Progenitor cell of endocrine pancreas (in vitro differentiated cells): ENCODE data around the gene SPINK9. TPM values are rescaled to one million over a fixed set of nuclear protein-coding genes. Genes with fewer than 3 reads are reported as not detected.
A peak's percentile ranks its signal among the peaks of the same experiment; 100 is the strongest.

ENCODE experiments used
- DNase-seq: peaks from one replicate; pipeline ENCODE4 v3.0.0; 2021; ENCODE audit warnings: low spot score; ENCODE audit not compliant: unreplicated experiment
- H3K27ac Mint-ChIP-seq: 2 replicates; pipeline ENCODE4 v1.8.0; 2021; ENCODE audit warnings: mild to moderate bottlenecking, moderate library complexity, mixed read lengths
- H3K27me3 Mint-ChIP-seq: 2 replicates; pipeline ENCODE4 v1.8.0; 2021; ENCODE audit warnings: mixed read lengths
- H3K36me3 Mint-ChIP-seq: 2 replicates; pipeline ENCODE4 v1.8.0; 2022; ENCODE audit warnings: mixed read lengths; ENCODE audit not compliant: insufficient read depth
- H3K4me1 Mint-ChIP-seq: 2 replicates; pipeline ENCODE4 v1.8.0; 2021; ENCODE audit warnings: low read depth, mixed read lengths
- H3K4me3 Mint-ChIP-seq: 2 replicates; pipeline ENCODE4 v1.8.0; 2021; ENCODE audit warnings: low read depth, mild to moderate bottlenecking, moderate library complexity, mixed read lengths
- H3K9me3 Mint-ChIP-seq: 2 replicates; pipeline ENCODE4 v1.8.0; 2021; ENCODE audit warnings: low read depth, mixed read lengths
- total RNA-seq: library from RNA; stranded (reverse); gene quantifications from 2 replicates; pipeline ENCODE4 v1.2.1, GENCODE V29; 2021
- TF ChIP-seq, protein P1 (sequence below): fragments of 200-600 bp; sonication (generic); IDR thresholded peaks from one replicate; pipeline ENCODE4 v1.5.0; 2021; ENCODE audit warnings: antibody characterized with exemption, mild to moderate bottlenecking; ENCODE audit not compliant: unreplicated experiment

The SPINK9 gene
- total RNA-seq, 1 donor from 2014 or later = not detected

DNA sequence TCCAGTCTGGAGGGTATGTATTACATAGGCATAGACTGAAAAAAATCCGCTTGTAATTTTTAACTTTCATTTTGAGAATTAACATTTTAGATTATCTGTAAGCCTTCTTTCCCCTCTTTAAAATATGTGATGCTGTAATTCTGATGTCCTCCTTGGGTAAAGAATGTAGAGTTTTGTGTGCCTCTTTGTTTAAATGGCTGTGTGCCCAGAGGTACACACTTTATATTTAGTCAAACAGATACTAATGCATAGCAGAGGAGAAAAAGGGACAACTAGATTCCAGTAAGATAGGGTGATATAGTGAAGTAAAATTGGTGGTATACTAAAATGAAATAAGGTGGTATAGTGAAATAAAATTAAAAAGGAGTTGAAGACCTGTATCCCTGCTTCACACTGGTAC, 49.7 kb downstream of the SPINK9 start:
- H3K36me3 Mint-ChIP-seq = peaks cover 3% of the 10 kb centered on the region

GRCh38 chr5:148386041-148386440, 50.7 kb downstream of the SPINK9 start:
- Mint-ChIP-seq H3K27ac (peak overlapping the region; percentile 62), H3K4me3 (no peak overlapping the region)
- TF ChIP-seq, protein P1, sequence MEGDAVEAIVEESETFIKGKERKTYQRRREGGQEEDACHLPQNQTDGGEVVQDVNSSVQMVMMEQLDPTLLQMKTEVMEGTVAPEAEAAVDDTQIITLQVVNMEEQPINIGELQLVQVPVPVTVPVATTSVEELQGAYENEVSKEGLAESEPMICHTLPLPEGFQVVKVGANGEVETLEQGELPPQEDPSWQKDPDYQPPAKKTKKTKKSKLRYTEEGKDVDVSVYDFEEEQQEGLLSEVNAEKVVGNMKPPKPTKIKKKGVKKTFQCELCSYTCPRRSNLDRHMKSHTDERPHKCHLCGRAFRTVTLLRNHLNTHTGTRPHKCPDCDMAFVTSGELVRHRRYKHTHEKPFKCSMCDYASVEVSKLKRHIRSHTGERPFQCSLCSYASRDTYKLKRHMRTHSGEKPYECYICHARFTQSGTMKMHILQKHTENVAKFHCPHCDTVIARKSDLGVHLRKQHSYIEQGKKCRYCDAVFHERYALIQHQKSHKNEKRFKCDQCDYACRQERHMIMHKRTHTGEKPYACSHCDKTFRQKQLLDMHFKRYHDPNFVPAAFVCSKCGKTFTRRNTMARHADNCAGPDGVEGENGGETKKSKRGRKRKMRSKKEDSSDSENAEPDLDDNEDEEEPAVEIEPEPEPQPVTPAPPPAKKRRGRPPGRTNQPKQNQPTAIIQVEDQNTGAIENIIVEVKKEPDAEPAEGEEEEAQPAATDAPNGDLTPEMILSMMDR = no peak

More for the DNA sequence above, 49.7 kb downstream of the SPINK9 start:
- peak overlapping the region; percentile 89 for H3K4me3 Mint-ChIP-seq
- H3K9me3 Mint-ChIP-seq = no peaks in the 10 kb centered on the region
- H3K27me3 Mint-ChIP-seq = no peaks in the 10 kb centered on the region
- no peak for DNase-seq
- peaks cover 31% of the 10 kb centered on the region for H3K4me1 Mint-ChIP-seq
- H3K27ac Mint-ChIP-seq = peak overlapping the region; percentile 99
- TF ChIP-seq, protein P1 = no peak

GRCh38 chr5:148387325-148387724, 52.0 kb downstream of the SPINK9 start:
- DNase-seq = no peak
- H3K36me3 Mint-ChIP-seq = peaks cover 3% of the 10 kb centered on the region
- H3K4me1 Mint-ChIP-seq = peaks cover 38% of the 10 kb centered on the region
- TF ChIP-seq, protein P1 = no peak
- H3K4me3 Mint-ChIP-seq = no peak overlapping the region
- H3K9me3 Mint-ChIP-seq = no peaks in the 10 kb centered on the region
- no peaks in the 10 kb centered on the region for H3K27me3 Mint-ChIP-seq
- no peak overlapping the region for H3K27ac Mint-ChIP-seq

More at GRCh38 chr5:148386041-148386440, 50.7 kb downstream of the SPINK9 start:
- no peaks in the 10 kb centered on the region for H3K9me3 Mint-ChIP-seq
- H3K36me3 Mint-ChIP-seq = peaks cover 3% of the 10 kb centered on the region
- no peak for DNase-seq
- H3K27me3 Mint-ChIP-seq = no peaks in the 10 kb centered on the region
- H3K4me1 Mint-ChIP-seq = peaks cover 33% of the 10 kb centered on the region

DNA sequence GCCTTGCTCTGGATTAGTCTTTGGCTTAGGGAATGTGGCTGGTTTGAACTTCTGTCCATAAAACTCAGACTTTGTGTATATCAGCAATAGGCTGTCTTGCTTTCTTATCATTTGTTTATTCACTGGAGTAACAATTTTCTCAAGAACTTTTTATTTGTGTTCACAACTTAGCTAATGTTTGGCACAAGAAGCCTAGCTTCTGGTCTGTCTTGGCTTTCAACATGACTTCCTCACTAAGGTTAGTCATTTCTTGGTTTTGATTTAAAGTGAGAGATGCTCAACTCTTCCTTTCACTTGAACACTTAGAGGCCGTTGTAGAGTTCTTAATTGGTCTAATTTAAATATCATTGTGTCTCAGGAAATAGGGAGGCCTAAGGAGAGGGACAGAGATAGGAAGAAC, 53.3 kb downstream of the SPINK9 start:
- TF ChIP-seq, protein P1 = no peak
- H3K27ac Mint-ChIP-seq = no peak overlapping the region
- H3K27me3 Mint-ChIP-seq = no peaks in the 10 kb centered on the region
- peaks cover 44% of the 10 kb centered on the region for H3K4me1 Mint-ChIP-seq
- no peak overlapping the region for H3K4me3 Mint-ChIP-seq
- H3K9me3 Mint-ChIP-seq = no peaks in the 10 kb centered on the region
- no peak for DNase-seq
- H3K36me3 Mint-ChIP-seq = peaks cover 3% of the 10 kb centered on the region

Other genes starting within 250 kb of the SPINK9 start
- not detected in 2 replicates for gene SPINK14, start 167.0 kb upstream of the SPINK9 start, total RNA-seq
- not detected in 2 replicates for gene SPINK6, start 132.5 kb upstream of the SPINK9 start, total RNA-seq
- not detected in 2 replicates for gene MARCOL, start 97.0 kb upstream of the SPINK9 start, total RNA-seq
- gene SPINK13, start 66.8 kb upstream of the SPINK9 start, total RNA-seq = not detected in 2 replicates
- not detected in 2 replicates for gene SPINK7, start 23.1 kb upstream of the SPINK9 start, total RNA-seq
- gene FBXO38, start 48.4 kb downstream of the SPINK9 start, total RNA-seq = 65.0 and 68.1 TPM in 2 replicates